GM21737 (cell line): ENCODE measurements around the gene MRPS18A.

ENCODE experiments used
- ATAC-seq: cut with Tn5 transposase; IDR thresholded peaks from one replicate; pipeline ENCODE4 v1.9.1; 2021; ENCODE audit warnings: mild to moderate bottlenecking, moderate library complexity; ENCODE audit not compliant: unreplicated experiment

MRPS18A gene

DNA sequence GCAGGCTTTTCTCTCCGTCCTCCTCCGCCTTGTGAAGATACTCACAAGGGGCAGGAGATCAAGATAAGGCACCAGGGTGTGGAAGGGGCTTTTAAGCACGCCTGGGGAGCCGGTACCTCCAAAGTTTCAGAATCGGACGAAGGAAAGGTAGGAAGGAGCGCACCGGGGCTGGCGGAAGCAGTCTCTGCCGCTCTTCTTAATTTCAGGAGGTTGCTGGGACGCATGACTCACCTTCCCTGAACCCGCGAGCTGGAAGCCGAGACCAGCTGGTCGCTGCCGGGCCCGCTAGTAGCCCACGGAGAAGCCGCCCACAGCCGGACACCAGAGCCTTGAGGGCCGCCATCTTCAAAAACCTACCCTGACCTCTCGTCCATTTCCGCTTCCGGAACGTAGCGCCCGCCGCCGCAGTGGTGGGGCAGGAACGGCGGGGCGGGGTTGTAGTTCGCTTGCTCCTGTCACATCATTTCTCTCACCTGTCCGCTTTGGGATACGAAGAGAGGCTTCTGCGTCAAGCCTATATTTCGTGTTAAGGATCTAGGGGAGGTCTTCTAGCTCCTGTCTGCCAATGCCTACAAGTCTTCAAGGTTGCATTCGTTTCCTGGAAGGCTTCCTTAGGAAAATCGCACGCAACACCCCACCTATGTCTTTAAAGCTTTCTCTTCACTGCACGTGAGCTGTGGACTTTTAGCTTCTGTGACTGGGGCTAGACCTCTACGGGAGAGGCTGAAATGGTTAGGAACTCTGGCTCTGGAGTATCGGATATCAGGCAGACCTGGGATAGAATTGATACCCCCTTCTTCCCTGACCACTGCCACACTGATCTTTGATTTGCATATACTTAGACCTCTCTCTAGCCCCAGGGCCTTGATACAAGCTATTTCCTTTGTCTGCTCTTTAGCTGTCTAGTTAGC, at the start of gene MRPS18A:
TSS of gene MRPS18A (minus strand) at position 355 of the 911 bp plus-strand sequence. CDS start at position 343, 12 bp downstream.
- peak; percentile 81 for ATAC-seq

- no peak for ATAC-seq
These were observed 49.3 kb upstream of the MRPS18A start for GRCh38 chr6:43736844-43737243.

DNA sequence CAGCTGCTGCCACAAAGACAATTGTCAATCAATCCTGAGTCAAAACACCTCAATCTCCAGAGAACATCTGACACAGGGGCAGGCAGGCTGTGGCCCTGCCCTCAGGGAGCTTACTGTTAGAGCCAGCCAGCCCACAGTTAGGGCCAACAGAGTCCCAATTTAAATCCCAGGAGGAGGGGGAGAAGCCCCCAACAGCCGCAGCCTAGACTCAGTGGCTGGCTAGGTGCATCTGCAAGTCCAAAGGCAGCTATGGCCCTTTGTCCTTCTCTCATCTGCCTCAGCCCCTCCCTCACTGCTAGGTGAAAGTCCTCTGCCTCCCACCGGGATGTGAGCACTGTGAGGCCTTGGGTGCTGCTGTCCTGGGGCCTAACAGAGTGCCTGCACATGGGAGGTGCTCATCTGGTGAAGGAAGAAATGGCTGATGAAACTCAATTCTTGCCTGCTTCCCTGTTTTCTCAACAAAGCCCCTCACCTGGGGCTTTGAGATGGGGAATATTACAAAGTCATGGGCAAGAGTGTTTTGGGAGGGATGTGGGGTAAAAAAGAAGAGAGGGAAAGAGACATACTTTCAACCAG, 48.7 kb upstream of the MRPS18A start:
- no peak for ATAC-seq

GRCh38 chr6:43735642-43736199, 48.1 kb upstream of the MRPS18A start:
- no peak for ATAC-seq

GRCh38 chr6:43734294-43734665, 46.7 kb upstream of the MRPS18A start:
- ATAC-seq, result no peak

DNA sequence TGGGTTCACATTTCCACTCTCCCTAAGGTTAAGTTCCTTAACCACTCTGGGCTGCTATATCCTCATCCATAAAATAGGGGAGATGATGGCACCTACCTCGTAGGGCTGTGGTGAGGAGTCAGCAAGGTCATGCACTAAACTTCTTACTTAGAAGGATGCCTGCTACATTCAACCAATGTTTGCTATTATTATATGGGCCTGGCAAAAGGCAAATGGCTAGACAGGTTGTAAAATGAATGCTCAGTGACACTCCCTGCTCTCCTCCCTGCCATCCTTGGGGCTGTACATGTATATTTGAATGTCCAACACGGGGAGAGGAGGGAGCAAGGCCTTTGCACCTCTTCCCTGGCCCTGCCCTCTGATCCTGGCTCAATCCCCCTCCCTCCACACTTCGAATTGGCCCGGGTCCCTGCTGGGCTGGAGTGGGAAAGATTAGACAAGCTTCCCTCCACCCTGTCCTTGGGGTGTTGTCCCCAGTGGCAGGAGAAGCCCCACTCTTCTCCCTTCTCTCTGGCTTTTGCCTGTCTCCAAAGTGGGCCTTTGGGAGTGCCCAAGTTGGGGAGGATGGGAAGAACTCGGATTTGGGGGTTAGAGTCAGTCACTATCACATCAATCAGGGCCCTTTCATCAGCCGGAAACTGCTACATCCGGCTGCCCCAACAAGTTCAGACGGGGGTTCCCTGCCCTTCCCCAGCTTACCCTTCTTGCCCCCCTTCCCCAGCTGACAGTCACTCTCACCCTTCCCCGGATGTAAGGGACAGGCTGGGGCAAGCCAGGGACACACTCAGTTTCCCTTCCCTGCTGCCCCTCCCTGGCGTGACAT, 46.1 kb upstream of the MRPS18A start:
- peak; percentile 61 for ATAC-seq

DNA sequence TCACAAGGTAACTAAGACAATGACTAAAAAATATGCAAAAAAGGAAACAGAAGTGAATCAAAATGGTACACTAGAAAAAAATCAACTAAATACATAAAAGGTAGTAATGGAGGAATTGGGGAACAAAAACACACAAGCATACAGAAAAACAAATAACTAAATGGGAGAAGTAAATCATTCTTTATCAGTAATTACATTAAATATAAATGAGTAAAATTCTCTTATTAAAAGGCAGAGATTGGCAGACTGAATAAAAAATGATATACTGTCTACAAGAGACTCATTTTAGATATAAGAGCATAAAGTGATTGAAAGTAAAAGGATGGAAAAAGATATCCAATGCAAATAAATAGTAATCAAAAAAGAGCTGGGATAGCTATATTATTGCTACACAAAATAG, 43.0 kb upstream of the MRPS18A start:
- ATAC-seq, result no peak

DNA sequence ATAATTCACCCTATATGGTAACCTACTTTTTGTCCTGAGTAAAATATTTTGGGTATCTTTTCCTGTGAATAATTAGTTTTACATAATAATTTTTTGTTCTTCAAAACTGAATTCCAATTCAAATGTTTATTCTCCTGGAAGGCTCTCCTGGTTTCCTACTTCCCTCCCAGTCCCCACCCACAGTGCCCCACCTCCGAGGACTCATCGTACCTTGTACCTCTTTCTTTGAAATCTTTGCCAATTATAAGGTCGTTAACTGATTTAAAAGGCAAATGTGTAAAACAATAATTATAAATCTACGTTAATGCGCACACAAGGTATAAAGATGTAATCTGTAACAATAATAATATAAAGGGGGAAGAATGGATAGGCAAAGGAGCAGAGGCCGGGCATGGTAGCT, 41.9 kb upstream of the MRPS18A start:
- ATAC-seq, result no peak

DNA sequence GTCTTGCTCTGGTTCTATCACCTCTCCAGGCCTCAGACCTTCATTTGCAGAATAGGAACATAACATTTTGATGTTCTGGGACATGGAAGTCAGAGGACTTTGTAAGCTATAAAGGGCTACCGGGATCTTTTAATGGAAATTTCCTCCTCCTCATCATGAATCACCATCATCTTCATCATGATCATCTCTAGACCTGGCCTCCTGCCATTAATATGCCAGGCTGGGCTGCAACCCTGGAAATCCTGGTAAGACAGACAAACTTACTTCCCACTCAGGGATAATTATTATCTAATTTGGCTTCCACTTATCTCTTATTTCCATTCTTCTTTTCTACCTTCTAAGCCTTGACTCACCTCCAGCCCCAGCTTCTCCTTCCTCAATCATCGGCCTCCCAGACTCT, 41.0 kb upstream of the MRPS18A start:
- ATAC-seq, result no peak

GRCh38 chr6:43727634-43728033, 40.0 kb upstream of the MRPS18A start:
- ATAC-seq, result no peak

GRCh38 chr6:43725643-43726580, 38.3 kb upstream of the MRPS18A start:
- ATAC-seq, result no peak

- ATAC-seq, result peak; percentile 70
These were observed 37.5 kb upstream of the MRPS18A start for GRCh38 chr6:43724914-43725642.

DNA sequence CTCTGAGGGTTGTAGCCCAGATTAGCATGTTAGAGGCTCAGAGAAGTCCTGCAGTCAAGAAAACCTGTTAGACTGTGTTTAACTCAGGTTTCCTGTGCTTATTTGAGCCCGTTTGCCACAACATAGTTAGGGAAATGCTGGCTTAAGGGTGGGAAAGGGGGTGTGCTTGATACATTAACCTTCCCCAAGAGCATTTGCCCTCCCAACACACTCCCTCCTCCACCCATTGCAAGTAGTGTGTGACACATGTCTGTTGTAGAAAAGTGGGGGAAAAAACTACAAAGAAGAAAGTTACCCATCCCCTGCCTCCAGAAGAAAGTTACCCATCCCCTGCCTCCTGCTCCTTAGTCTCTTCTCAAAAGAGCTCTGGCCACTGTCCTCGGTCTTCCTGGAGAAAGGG, 36.8 kb upstream of the MRPS18A start:
- ATAC-seq, result no peak

- ATAC-seq, result peak; percentile 56
These were observed 36.2 kb upstream of the MRPS18A start for GRCh38 chr6:43723737-43724295.

GRCh38 chr6:43722920-43723545, 35.4 kb upstream of the MRPS18A start:
- ATAC-seq, result no peak

GRCh38 chr6:43720999-43721398, 33.4 kb upstream of the MRPS18A start:
- no peak for ATAC-seq

- no peak for ATAC-seq
These were observed 31.9 kb upstream of the MRPS18A start for GRCh38 chr6:43719511-43719910.

DNA sequence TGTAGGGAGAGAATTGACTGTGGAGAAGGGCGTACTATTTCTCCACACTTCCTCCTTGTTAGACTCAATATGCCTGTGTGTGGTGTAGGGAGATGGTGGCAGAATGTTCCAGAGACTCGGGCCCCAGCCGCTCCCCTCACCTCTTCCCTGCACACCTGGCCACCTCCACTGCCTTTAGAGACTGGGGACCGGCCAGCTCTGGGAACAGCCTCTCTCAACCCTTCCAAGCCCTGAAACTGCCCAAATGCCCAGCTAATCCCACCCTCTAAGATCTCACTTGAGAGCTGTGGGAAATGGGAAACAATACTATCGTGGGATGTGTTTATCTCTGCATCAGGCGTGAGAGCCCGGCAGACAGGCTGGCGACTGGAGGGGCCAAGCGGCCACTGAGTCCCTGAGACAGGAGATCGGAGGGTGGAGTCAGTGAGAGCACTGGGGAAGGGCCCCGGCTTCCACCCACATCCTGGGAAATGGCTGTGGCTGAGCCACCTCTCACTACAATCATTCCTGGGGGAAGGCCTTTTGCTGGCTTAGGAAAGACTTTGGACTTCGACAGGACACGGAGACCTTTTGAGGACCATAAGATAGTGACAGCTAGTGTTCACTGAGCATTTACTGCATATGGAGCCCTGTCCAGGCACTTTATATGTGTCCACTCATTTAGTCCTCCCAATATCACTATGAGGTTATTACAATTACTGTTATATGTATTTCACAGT, 31.0 kb upstream of the MRPS18A start:
- ATAC-seq, result no peak
